Choroid plexus epithelial cell (primary cell): Measurements from ENCODE around the gene RIPPLY1.

Experiments
- DNase-seq: peaks from one replicate; pipeline ENCODE4 v3.0.0-alpha.2; 2010; ENCODE audit warnings: low read depth
- H3K4me3 ChIP-seq: 2 replicates; pipeline ENCODE4 v1.5.1; 2011; ENCODE audit warnings: low read depth, mild to moderate bottlenecking, control low read depth, low read length, moderate library complexity
- CTCF ChIP-seq: conservative IDR thresholded peaks from 2 replicates; pipeline ENCODE4 v1.5.1; 2011; ENCODE audit warnings: low read depth, mild to moderate bottlenecking, control low read depth, inconsistent platforms, low read length, moderate library complexity

RIPPLY1 gene

GRCh38 chrX:106862972-106863688 lies 40.0 kb downstream of the RIPPLY1 start:
- TF ChIP-seq CTCF: peak; percentile 61
- no peak overlapping the region for H3K4me3 ChIP-seq
- peak; percentile 23 for DNase-seq
